T47D (cell line): ENCODE measurements around the gene CCL25.
"Not testable (repeated sequence)": the region's sequence is repeated elsewhere in the genome, so short reads cannot be mapped to it uniquely, and the experiment has no call there.

ENCODE experiments used
- DNase-seq, 2 experiments: peaks; one replicate each; pipeline versions ENCODE4 v3.0.0 to v3.0.0-alpha.2; 2011 to 2012; ENCODE audit warnings: low read depth in 1 of 2, low spot score in 1 of 2
- JUND ChIP-seq: IDR thresholded peaks from 2 replicates; pipeline ENCODE4 v1.6.1; 2012; ENCODE audit warnings: low read depth
- in situ Hi-C: cut with HindIII; loops from 2 replicates; pipeline ENCODE4 v1.10.0; 2016; ENCODE audit warnings: low sequenced_read_pairs, low pct_unique_long_range_greater_than_20kb

CCL25 gene

DNA sequence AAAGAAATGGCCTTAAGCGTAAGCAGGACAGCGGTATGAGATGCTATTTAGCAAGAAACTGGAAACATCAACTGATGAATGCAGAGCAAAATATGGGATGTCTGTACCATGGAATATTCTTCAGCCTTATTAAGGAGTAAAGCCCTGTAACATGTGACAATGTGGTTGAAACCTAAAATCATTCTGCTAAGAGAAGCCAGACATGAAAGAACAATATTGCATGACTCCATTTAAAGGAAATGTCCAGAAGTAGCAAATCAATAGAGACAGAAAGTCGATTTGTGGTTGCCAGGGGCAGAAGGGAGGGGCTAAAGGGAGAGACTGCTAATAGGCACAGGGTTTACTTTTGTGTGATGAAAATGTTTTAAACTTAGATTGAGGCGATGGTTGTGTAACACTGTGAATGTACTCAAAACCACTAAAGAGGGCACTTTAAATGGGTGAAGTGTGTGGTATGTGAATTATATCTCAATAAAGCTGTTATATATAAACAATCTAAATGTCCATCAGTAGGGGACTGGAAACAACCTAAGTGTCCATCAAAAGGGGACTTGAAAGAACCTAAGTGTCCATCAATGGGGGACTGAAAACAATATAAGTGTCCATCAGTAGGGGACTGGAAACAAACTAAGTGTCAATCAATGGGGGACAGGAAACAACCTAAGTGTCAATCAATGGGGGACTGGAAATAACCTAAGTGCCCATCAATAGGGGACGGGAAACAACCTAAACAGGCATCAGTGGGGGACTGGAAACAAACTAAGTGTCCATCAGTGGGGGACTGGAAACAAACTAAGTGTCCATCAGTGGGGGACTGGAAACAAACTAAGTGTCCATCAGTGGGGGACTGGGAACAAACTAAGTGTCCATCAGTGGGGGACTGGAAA lies 45.4 kb downstream of the CCL25 start:
- no peak for TF ChIP-seq JUND
- in situ Hi-C loops, result no loop called here
- DNase-seq, result no peak

DNA sequence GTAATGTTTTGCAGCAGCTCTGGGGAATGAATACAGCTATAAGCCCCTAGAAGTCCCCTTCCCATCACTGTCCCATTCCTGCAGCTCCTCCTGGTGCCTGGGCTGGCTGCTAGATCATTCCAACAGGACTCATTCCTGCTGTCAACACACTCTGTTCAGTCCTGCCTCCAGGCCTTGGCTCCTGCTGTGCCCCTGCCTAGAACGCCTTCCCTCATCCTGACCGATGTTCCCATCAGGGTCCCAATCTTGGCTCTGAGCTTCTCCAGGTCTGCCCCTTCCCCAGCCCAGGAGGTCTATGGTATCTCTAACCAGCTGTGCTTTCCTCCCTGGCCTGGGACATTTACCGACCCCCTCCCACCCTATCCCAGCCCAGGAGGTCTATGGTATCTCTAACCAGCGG lies 48.8 kb downstream of the CCL25 start:
- in situ Hi-C loops, result no loop called here
- TF ChIP-seq JUND, result no peak

DNA sequence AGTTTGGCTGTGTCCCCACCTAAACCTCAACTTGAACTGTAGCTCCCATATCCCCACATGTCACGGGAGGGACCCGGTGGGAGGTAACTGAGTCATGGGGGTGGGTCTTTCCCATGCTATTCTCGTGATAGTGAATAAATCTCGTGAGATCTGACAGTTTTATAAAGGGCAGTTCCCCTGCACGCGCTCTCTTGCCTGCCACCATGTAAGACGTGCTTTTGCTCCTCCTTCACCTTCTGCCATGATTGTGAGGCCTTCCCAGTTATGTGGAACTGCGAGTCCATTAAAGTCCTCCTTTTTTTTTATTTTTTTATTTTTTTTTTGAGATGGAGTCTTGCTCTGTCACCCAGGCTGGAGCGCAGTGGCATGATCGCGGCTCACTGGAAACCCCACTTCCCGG lies 49.4 kb downstream of the CCL25 start:
- in situ Hi-C loops, DNase-seq: not testable (repeated sequence)

More for the DNA sequence above, 48.8 kb downstream of the CCL25 start:
- no peak for DNase-seq

DNA sequence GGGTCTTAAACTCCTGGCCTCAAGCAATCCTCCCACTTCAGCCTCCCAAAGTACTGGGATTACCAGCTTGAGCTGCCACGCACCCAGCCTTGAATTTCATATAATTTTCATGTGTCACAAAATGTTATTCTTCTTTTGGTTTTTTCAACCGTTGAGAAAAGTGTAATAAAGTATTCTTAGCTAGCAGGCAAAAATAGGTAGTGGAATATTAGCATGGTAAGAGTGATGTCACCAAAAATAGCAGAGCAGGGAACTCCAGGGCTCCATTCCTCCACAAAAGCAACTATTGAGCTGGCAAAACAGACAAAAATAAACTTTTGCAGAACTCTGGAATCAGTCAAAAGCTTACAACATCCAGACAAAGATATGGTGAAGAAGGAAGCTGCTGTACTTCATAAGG lies 52.9 kb downstream of the CCL25 start:
- in situ Hi-C loops, result no loop called here
- no peak for TF ChIP-seq JUND
- DNase-seq, result no peak

DNA sequence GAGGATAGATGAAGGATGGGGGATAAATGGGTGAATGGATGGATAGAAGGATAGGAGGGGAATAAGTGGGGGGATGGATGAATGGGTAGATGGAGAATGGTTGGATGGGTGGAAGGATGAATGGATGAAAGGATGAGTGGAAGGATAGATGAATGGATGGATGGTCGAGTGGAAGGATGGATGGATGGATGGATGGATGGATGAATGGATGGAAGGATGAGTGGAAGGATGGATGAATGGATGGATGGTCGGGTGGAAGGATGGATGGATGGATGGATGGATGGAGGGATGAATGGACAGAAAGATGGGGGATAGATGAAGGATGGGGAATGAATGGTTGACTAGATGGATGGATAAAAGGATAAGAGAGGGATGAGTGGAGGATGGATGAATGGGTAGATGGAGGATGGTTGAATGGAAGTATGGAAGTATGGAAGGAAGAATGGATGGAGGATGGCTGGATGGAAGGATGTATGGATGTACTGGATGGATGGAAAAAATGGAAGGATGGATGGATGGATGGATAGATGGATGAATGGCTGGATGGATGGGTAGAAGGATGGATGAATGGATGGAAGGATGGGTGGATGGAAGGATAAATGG lies 54.8 kb downstream of the CCL25 start:
- TF ChIP-seq JUND, result no peak
- in situ Hi-C loops, result no loop called here
- no peak for DNase-seq

DNA sequence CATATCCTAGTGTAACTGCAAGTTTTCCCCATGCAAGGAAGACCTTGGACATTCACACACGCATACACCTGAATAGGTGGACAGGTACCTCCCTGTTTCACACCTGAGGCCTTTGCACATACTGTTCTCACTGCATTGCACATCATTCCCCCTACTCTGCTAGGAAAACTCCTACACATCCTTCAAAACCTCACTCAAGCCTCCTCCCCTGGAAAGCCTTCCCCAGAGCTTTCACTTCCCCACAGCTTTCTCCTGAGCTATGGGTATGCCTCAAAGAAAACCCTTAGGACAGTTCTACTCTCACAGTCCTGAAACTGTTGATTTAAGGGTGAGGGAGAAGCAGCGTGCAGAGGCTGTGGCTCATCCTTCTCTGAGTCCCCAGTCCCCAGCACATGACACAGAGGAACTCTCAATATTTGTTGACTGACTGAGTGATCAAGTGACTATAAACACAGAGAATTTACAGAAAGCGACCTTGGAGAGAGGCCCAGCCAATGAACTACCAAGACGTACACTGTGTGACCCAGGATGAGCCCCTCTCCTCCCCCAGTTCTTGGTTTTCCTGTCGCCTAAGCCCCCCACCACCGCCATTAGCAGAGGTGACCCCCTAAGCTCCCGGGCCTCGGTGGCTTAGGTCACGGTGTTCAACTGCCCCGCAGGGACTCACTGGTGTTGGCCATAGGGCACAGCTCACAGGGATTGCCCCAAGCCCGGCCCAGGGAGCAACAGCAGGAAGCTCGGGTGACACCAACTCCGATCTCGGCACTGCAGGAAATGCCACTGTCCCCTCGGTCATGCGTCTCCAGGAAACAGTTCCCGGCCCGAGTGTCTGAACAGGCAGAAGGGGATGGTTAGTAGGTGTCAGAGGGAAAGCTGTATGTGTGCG lies 56.2 kb downstream of the CCL25 start:
- in situ Hi-C loops, result no loop called here
- no peak for TF ChIP-seq JUND
- DNase-seq, result no peak

DNA sequence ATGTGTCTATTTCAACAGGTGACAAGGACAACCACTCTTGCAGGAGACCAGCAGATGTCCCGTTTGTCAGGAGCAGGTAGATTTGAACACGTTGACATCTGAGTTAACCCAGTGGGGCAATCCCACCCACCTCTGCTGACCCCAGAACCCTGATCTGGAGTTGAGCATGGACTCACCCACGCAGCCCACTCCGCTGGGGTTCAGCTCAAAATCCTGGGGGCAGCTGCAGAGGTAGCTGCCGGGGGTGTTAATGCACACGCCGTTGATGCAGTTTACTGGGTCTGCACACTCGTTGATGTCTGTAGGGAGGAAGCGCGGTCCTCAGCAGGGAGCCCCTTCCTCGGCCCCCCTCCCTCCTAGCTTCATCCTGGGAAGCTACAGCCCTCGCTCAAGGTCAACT lies 56.9 kb downstream of the CCL25 start:
- no peak for TF ChIP-seq JUND
- DNase-seq, result no peak
- in situ Hi-C loops, result no loop called here

DNA sequence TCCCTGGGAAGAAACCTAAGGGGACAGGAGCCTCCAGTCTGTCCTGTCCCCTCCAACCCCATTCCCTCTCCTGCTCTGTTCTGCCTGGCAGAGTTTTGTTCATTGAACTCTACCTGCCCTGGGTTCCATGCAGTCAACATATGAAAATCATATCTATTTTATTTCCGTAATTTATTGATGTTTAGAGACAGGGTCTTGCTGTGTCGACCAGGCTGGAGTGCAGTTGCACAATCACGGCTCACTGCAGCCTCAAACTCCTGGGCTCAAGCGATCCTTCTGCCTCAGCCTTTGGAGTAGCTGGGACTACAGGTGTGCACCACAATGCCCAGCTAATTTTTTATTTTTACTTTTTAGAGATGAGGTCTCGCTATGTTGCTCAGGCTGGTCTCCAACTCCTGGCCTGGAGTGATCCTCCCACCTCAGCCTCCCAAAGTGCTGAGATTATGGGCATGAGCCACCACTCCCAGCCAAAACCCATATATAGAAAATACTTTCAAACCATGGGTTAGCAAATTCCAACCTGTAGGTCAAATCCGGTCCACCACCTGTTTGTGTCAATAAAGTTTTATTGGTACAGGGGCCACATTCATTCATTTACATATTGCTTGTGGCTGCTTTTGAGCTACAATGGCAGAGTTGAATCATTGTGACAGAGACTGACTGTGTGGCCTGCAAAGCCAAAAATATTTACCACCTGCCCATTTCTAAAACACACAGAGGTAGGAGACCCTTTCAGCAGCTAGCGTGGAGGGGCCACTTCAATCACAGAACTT lies 57.5 kb downstream of the CCL25 start:
- TF ChIP-seq JUND, result no peak
- in situ Hi-C loops, result no loop called here
- DNase-seq, result no peak

DNA sequence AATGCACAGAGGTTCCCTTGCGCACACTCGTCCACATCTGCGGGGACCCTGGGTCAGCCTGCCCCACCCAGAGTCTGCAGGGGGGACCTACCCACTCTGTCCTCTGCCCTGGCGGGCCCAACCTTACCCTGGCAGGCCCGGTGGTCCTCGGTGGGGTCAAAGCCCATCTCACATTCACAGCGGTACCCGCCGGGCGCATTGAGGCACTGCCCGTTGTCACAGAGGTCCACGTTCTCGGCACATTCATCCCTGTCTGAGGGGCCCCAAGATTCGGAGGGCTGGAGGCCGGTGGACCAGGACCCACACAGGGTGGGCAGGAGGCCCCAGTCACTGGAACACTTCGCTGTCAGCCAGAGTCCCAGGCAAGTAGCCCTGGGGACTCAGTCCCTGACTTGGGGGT lies 58.4 kb downstream of the CCL25 start:
- in situ Hi-C loops, result no loop called here
- no peak for DNase-seq
- TF ChIP-seq JUND, result no peak

DNA sequence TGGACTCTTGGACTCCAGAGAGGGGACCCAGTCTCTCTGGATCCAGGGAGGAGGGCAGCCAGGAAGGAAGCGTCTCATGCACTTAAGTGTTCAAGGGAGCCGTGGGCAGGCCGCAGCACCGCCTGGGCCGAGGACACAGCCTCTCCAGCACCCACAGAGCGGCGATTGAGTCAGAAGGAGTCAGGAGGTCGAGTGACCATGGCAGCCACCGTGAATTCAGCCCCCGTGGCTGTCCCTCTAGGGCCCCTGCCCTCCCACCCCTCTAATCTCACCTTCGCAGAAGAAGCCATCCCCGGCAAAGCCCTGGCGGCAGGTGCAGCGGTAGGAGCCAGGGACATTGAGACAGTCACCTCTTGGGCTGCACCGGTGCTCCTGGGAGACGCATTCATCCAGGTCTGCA lies 58.8 kb downstream of the CCL25 start:
- DNase-seq, result no peak
- in situ Hi-C loops, result no loop called here
- TF ChIP-seq JUND, result no peak
